Ishikawa (cell line): ENCODE measurements around the gene TCAF2.
"Not testable (repeated sequence)": the region's sequence is repeated elsewhere in the genome, so short reads cannot be mapped to it uniquely, and the experiment has no call there.

ENCODE experiments used
- CEBPB ChIP-seq: IDR thresholded peaks from 2 replicates; pipeline ENCODE4 v1.6.1; 2012
- EGR1 ChIP-seq: IDR thresholded peaks from 2 replicates; pipeline ENCODE4 v1.6.1; 2012
- EP300 ChIP-seq: IDR thresholded peaks from 2 replicates; pipeline ENCODE4 v1.6.1; 2012; ENCODE audit warnings: borderline replicate concordance
- FOXM1 ChIP-seq: IDR thresholded peaks from 2 replicates; pipeline ENCODE4 v1.6.1; 2012; ENCODE audit warnings: low read depth, borderline replicate concordance
- MAX ChIP-seq: IDR thresholded peaks from 2 replicates; pipeline ENCODE4 v1.6.1; 2012
- RAD21 ChIP-seq: IDR thresholded peaks from 2 replicates; pipeline ENCODE4 v1.6.1; 2012; ENCODE audit warnings: low read depth
- REST ChIP-seq: IDR thresholded peaks from 2 replicates; pipeline ENCODE4 v1.6.1; 2012; ENCODE audit warnings: low read depth, mild to moderate bottlenecking
- TAF1 ChIP-seq: IDR thresholded peaks from 2 replicates; pipeline ENCODE4 v1.6.1; 2012; ENCODE audit warnings: low read depth, mild to moderate bottlenecking
- TCF12 ChIP-seq: IDR thresholded peaks from 2 replicates; pipeline ENCODE4 v1.6.1; 2012; ENCODE audit warnings: low read depth
- TEAD4 ChIP-seq: IDR thresholded peaks from 2 replicates; pipeline ENCODE4 v1.6.1; 2012
- YY1 ChIP-seq: IDR thresholded peaks from 2 replicates; pipeline ENCODE4 v1.6.1; 2012; ENCODE audit warnings: low read depth
- ZBTB7A ChIP-seq: IDR thresholded peaks from 2 replicates; pipeline ENCODE4 v1.6.1; 2012; ENCODE audit warnings: low read depth

- TF ChIP-seq RAD21, REST, TAF1, CEBPB, ZBTB7A, TEAD4, EP300, TCF12, FOXM1, EGR1, YY1, MAX: not testable (repeated sequence)
These were observed 49.3 kb upstream of the TCAF2 start, which contains the start of gene CTAGE15 for GRCh38 chr7:143571501-143571900.
